HG03342 (cell line): ENCODE results near the gene PSPH.
A peak's percentile ranks its signal among the peaks of the same experiment; 100 is the strongest.

Source experiments
- ATAC-seq: cut with Tn5 transposase; IDR thresholded peaks from one replicate; pipeline ENCODE4 v1.9.1; 2021; ENCODE audit warnings: mild to moderate bottlenecking, moderate library complexity; ENCODE audit not compliant: unreplicated experiment

Gene PSPH

GRCh38 chr7:56007891-56008290 lies 43.4 kb downstream of the PSPH start:
- no peak for ATAC-seq

GRCh38 chr7:56007167-56007652 lies 44.0 kb downstream of the PSPH start:
- ATAC-seq, result no peak

- no peak for ATAC-seq
Measured at GRCh38 chr7:56003749-56004148, 47.5 kb downstream of the PSPH start.

GRCh38 chr7:55996856-55997500 lies 54.3 kb downstream of the PSPH start:
- no peak for ATAC-seq

- ATAC-seq, result no peak
Measured at GRCh38 chr7:55992346-55992745, 58.9 kb downstream of the PSPH start.

GRCh38 chr7:55983537-55983936 lies 67.7 kb downstream of the PSPH start:
- ATAC-seq, result no peak

GRCh38 chr7:55980266-55980665 lies 71.0 kb downstream of the PSPH start:
- no peak for ATAC-seq

GRCh38 chr7:55977831-55978230 lies 73.4 kb downstream of the PSPH start:
- no peak for ATAC-seq

- no peak for ATAC-seq
Measured at GRCh38 chr7:55975988-55976633, 75.1 kb downstream of the PSPH start.

- ATAC-seq, result no peak
Measured at GRCh38 chr7:55973747-55974250, 77.4 kb downstream of the PSPH start.

- no peak for ATAC-seq
Measured at GRCh38 chr7:55970978-55971377, 80.3 kb downstream of the PSPH start.

GRCh38 chr7:55970561-55970960 lies 80.7 kb downstream of the PSPH start:
- ATAC-seq, result no peak

- no peak for ATAC-seq
Measured at GRCh38 chr7:55969391-55969790, 81.9 kb downstream of the PSPH start.

- ATAC-seq, result no peak
Measured at GRCh38 chr7:55966851-55967250, 84.4 kb downstream of the PSPH start.

GRCh38 chr7:55965805-55966421 lies 85.3 kb downstream of the PSPH start:
- ATAC-seq, result no peak

GRCh38 chr7:55965100-55965470 lies 86.2 kb downstream of the PSPH start:
- ATAC-seq, result no peak

GRCh38 chr7:55964261-55965099 lies 86.8 kb downstream of the PSPH start, which contains the start of gene NIPSNAP2:
TSS of gene NIPSNAP2 (plus strand) at chr7:55964585. CDS start at chr7:55964610, 25 bp downstream.
- peak; percentile 87 for ATAC-seq

GRCh38 chr7:55963584-55964168 lies 87.6 kb downstream of the PSPH start:
- ATAC-seq, result no peak

- no peak for ATAC-seq
Measured at GRCh38 chr7:55962014-55962413, 89.2 kb downstream of the PSPH start.
